Epithelial cell of proximal tubule (primary cell): ENCODE data around the gene PTCD1. TPM values are rescaled to one million over a fixed set of nuclear protein-coding genes. Genes with fewer than 3 reads are reported as not detected.

Experiments
- DNase-seq: peaks from one replicate; pipeline ENCODE4 v3.0.0-alpha.2; 2011; ENCODE audit warnings: low read depth
- H3K4me3 ChIP-seq: 2 replicates; pipeline ENCODE4 v1.5.1; 2011; ENCODE audit warnings: low read depth, mild to moderate bottlenecking, low read length
- CTCF ChIP-seq: conservative IDR thresholded peaks from 2 replicates; pipeline ENCODE4 v1.5.1; 2012; ENCODE audit warnings: low read depth, mild to moderate bottlenecking, low read length
- total RNA-seq: library from RNA; depleted of rRNA; stranded (reverse); fragments of >200 nt; gene quantifications from 2 replicates; pipeline ENCODE4 v1.2.3, GENCODE V29; 2015

The PTCD1 gene
- total RNA-seq, 1 donor from 2014 or later: 4.0 TPM

GRCh38 chr7:99375070-99375807 lies 63.4 kb downstream of the PTCD1 start:
- TF ChIP-seq CTCF: no peak
- no peak for DNase-seq
- peak overlapping the region; percentile 84 for H3K4me3 ChIP-seq

DNA sequence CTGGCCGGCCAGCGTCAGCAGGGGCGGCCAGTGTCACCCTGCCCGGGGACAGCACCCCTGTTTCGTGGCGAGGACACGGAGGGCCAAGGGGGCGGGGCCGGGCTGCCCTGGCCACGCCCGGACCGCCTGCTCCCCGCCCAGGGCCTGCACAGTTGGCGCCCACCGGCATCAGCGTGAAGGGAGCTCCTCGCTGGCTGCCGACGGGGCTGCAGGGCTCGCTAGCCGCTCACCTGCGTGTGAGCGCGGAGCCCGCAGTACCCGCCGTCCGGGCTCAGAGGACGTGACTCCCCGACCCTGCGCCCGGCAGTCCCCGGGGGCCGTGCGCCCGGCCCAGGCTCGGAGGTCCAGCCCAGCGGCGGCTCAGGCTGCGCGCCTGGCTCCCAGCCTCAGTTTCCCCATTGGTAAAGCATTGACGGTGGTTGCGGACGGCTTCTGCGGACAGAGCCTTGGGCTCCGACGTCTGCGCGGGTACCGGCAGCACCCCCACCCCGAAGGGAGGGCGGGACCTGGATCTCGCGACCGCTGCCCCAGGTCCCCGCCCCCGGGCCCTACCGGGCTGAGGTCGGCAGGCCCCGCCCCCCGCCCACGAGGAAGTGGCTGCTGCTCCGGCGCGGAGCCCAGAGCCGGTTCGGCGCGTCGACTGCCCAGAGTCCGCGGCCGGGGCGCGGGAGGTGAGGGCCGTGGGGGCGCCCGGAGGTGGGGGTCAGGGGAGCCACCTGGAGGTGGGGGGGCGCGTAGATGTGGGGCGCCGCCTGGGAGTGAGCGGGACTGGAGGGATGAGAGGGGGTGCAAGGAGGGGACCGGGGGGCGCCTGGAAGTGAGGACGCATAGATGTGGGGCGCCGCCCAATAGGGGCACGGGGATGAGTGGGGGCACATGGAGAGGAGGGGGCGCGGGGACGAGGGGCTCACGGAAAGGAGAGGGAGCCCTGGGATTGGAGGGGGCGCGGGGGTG lies 64.2 kb downstream of the PTCD1 start, which contains the start of gene ARPC1B:
Gene ARPC1B, plus strand, starts transcription at position 620 of the 954 bp plus-strand sequence. CDS start 10,985 bp downstream, outside the sequence.
- no peak for TF ChIP-seq CTCF
- no peak for DNase-seq
- peak within 1 kb of the TSS; percentile 84 for H3K4me3 ChIP-seq

GRCh38 chr7:99373091-99374066 lies 65.2 kb downstream of the PTCD1 start:
- peak overlapping the region; percentile 84 for H3K4me3 ChIP-seq
- no peak for TF ChIP-seq CTCF

GRCh38 chr7:99372275-99373090 lies 66.1 kb downstream of the PTCD1 start:
- TF ChIP-seq CTCF: no peak
- DNase-seq: peak; percentile 85
- H3K4me3 ChIP-seq: peak overlapping the region; percentile 38

More at GRCh38 chr7:99373091-99374066, 65.2 kb downstream of the PTCD1 start:
- no peak for DNase-seq

DNA sequence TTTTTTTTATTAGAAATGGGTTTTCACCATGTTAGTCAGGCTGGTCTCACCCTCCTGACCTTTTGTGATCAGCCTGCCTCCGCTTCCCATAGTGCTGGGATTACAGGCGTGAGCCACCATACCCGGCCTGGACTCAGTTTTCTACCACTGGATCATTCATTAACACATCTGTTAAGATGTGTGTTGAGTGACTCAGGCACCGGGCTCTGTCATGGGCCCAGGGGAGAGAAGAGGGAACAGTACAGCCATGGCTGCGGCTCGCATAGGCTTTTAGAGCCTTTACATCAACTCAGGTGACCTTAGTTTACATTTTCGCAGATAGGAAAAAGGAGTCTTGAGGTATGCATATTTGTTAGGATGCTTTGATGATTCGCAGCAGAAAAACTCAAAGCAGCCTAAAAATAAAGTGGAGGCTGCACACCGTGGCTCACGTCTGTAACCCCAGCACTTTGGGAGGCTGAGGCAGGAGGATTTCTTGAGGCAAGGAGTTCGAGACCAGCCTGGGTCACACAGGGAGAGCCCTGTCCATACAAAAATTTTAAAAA lies 67.2 kb downstream of the PTCD1 start:
- H3K4me3 ChIP-seq: no peak overlapping the region
- DNase-seq: peak; percentile 20
- no peak for TF ChIP-seq CTCF
